AG04450 (cell line): Measurements from ENCODE around the gene SFI1. TPM values are rescaled to one million over a fixed set of nuclear protein-coding genes. Genes with fewer than 3 reads are reported as not detected.
"Not testable (repeated sequence)": the region's sequence is repeated elsewhere in the genome, so short reads cannot be mapped to it uniquely, and the experiment has no call there.

Experiments
- CTCF ChIA-PET: fragments of 300-600, 350-600 bp; formaldehyde crosslinking; extraction: SDS; loops from one replicate; lab custom pipeline; 2022; ENCODE audit warnings: antibody characterized with exemption, inconsistent platforms; lab: Charles Lee
- POLR2A ChIA-PET: fragments of 350-600 bp; formaldehyde crosslinking; extraction: SDS; loops from one replicate; lab custom pipeline; 2021; ENCODE audit warnings: antibody characterized with exemption, inconsistent platforms; lab: Yijun Ruan, JAX
- DNase-seq: peaks from one replicate; pipeline ENCODE4 v3.0.0-alpha.2; 2011; ENCODE audit warnings: low read depth, low spot score
- H3K27ac ChIP-seq: one replicate; pipeline ENCODE4 v1.5.1; 2012; ENCODE audit warnings: low read depth, low read length, control low read depth
- H3K27me3 ChIP-seq: one replicate; pipeline ENCODE4 v1.6.0; 2012; ENCODE audit warnings: low read length; ENCODE audit not compliant: control insufficient read depth, insufficient read depth
- H3K4me3 ChIP-seq: 2 replicates; pipeline ENCODE4 v1.5.1; 2011; ENCODE audit warnings: mild to moderate bottlenecking, low read depth, low read length, control low read depth
- H3K9me3 ChIP-seq: 2 replicates; pipeline ENCODE4 v1.5.1; 2012; ENCODE audit warnings: low read length; ENCODE audit not compliant: control insufficient read depth, insufficient read depth
- polyA plus RNA-seq: library from polyadenylated mRNA; depleted of rRNA; stranded (reverse); fragments of >200 nt; gene quantifications from 2 replicates; pipeline ENCODE4 v1.2.3, GENCODE V29; 2011
- TF ChIP-seq, protein P1 (sequence below): IDR thresholded peaks from 2 replicates; pipeline ENCODE4 v1.5.1; 2011; ENCODE audit warnings: low read depth, low read length, control low read depth, inconsistent platforms

Gene SFI1
- polyA plus RNA-seq, 1 experiment = 4.1 TPM

DNA sequence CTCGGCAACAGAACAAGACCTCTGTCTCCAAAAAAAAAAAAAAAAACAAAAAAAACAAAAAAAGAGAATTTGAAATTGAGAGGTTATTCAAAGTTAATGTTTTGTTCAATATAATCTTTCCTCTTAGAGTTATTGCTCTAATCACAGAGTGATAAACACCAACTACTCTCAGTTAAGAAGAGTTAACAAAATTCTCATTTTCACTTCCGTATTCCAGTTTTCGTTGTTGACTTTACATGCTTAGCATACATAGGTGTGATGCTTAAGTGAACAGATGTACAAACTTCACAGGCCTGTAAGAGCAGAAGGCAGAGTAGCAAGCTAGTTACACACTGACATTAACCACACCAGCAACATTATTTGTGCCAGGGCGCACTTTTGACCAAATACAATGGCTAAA is 19.0 kb upstream of the SFI1 start:
- TF ChIP-seq, protein P1, sequence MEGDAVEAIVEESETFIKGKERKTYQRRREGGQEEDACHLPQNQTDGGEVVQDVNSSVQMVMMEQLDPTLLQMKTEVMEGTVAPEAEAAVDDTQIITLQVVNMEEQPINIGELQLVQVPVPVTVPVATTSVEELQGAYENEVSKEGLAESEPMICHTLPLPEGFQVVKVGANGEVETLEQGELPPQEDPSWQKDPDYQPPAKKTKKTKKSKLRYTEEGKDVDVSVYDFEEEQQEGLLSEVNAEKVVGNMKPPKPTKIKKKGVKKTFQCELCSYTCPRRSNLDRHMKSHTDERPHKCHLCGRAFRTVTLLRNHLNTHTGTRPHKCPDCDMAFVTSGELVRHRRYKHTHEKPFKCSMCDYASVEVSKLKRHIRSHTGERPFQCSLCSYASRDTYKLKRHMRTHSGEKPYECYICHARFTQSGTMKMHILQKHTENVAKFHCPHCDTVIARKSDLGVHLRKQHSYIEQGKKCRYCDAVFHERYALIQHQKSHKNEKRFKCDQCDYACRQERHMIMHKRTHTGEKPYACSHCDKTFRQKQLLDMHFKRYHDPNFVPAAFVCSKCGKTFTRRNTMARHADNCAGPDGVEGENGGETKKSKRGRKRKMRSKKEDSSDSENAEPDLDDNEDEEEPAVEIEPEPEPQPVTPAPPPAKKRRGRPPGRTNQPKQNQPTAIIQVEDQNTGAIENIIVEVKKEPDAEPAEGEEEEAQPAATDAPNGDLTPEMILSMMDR = no peak
- ChIA-PET POLR2A (interaction anchor here (0.5 to 0.7 kb wide), 2 partner anchors 133 to 258 kb away, joined by 3 to 4 read pairs; no protein-coding TSS in a partner anchor), CTCF (interaction anchor here (0.7 kb wide), 1 partner anchor 97 kb away, joined by 5 read pairs; no protein-coding TSS in a partner anchor)
- no peak for DNase-seq
- no peak overlapping the region for H3K27ac ChIP-seq
- H3K9me3 ChIP-seq = no peaks in the 10 kb centered on the region
- H3K4me3 ChIP-seq = no peak overlapping the region
- H3K27me3 ChIP-seq = no peaks in the 10 kb centered on the region

DNA sequence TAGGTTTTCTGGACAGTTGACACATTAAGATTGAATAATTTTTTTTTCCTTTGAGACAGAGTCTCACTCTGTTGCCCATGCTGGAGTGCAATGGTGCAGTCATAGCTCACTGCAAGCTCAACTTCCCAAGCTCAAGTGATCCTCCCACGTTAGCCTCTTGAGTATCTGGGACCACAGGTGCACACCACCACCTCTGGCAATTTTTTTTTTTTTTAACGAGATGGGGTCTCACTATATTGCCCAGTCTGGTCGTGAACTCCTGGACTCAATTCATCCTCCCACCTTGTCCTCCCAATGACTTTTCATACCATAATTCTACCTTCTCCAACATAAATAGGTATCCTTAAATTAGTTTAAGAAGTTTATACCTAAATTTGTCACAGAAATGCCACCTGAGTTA is 15.2 kb upstream of the SFI1 start:
- TF ChIP-seq, protein P1 = no peak
- no peaks in the 10 kb centered on the region for H3K27me3 ChIP-seq
- no peak overlapping the region for H3K27ac ChIP-seq
- ChIA-PET CTCF (no interaction called here), POLR2A (no interaction called here)
- no peak overlapping the region for H3K4me3 ChIP-seq
- no peak for DNase-seq
- H3K9me3 ChIP-seq = no peaks in the 10 kb centered on the region

- CTCF ChIA-PET, DNase-seq, POLR2A ChIA-PET: not testable (repeated sequence)
Measured at GRCh38 chr22:31482470-31482869, 13.9 kb upstream of the SFI1 start.

DNA sequence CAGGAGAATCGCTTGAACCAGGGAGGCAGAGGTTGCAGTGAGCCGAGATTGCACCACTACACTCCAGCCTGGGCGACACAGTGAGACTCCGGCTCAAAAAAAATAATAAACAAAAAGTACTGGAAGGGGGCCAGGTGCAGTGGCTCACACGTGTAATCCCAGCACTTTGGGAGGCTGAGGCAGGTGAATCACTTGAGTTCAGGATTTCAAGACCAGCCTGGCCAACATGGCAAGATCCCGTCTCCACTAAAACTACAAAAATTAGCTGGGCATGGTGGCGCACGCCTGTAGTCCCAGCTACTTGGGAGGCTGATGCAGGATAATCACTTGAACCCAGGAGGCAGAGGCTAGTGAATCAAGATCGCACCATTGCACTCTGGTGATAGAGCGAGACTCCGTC is 10.0 kb upstream of the SFI1 start:
- H3K9me3 ChIP-seq, H3K27me3 ChIP-seq, H3K27ac ChIP-seq, H3K4me3 ChIP-seq, CTCF ChIA-PET, POLR2A ChIA-PET, DNase-seq: not testable (repeated sequence)

More at GRCh38 chr22:31482470-31482869, 13.9 kb upstream of the SFI1 start:
- H3K27me3 ChIP-seq, H3K27ac ChIP-seq, H3K9me3 ChIP-seq, H3K4me3 ChIP-seq: not testable (repeated sequence)

DNA sequence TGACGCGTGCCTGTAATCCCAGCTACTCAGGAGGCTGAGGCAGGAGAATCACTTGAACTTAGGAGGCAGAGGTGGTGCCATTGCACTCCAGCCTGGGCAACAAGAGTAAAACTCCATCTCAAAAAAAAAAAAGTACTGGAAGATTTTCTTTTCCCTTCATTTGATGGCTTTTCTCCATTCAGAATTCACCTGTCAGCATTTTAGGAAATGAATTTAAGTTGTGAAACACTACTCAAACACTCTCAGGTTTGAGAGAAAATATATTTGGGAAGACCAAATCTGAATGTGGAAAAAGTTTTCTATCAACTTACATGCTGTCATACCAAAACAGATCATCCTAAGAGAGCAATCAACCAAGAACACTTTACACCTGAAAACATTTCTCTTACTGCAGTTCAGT is 9.4 kb upstream of the SFI1 start:
- ChIA-PET CTCF (no interaction called here), POLR2A (interaction anchor here (0.6 kb wide), 1 partner anchor 14 kb away, joined by 4 read pairs; no protein-coding TSS in a partner anchor)
- Histone ChIP-seq H3K27ac (no peak overlapping the region), H3K27me3 (no peaks in the 10 kb centered on the region), H3K4me3 (no peak overlapping the region), H3K9me3 (no peaks in the 10 kb centered on the region; the same call in 1 of the 2 replicates)
- no peak for DNase-seq
- TF ChIP-seq, protein P1 = no peak

GRCh38 chr22:31488346-31488883 is 7.9 kb upstream of the SFI1 start:
- H3K9me3 ChIP-seq = no peaks in the 10 kb centered on the region; the same call in 1 of the 2 replicates
- H3K4me3 ChIP-seq = peak overlapping the region; percentile 84
- TF ChIP-seq, protein P1 = no peak
- DNase-seq = no peak
- no peak overlapping the region for H3K27ac ChIP-seq
- ChIA-PET POLR2A (interaction anchor here (0.6 to 2.1 kb wide), 2 partner anchors 9 to 142 kb away, joined by 6 to 8 read pairs; no protein-coding TSS in a partner anchor), CTCF (no interaction called here)
- H3K27me3 ChIP-seq = no peaks in the 10 kb centered on the region
